Measurements from ENCODE around the gene MCAM. TPM values are rescaled to one million over a fixed set of nuclear protein-coding genes. Genes with fewer than 3 reads are reported as not detected.

Gene MCAM
- total RNA-seq, 2 experiments from 2014 or later, result 2.4 to 2.9 TPM

DNA sequence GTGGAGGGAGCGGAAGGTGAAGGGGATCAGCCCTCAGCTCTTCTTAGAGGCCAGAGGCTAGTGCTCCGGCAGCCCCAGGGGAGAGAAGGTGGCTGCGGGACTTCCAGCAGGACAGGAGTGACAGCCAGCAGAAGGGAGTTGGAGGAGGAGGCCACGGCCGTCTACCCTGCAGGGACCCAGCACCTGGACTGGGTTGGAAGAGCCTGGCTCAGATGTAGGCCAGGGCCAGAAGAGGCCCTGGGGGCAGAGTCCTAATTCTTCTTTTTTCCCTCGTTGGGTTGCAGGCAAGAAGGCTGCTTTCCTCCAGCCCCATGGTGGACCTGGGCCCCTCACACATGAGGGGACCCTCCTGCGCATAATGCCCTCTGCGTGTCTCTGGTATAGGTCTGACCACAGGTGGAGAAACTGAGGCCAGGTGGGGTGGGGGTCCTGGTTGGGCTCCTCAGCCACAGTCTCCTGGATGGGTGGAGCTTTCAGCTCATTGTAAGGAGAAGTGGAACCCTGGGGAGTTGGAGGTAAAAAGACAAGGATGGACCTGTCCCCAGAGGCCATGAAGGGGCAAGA, 2.3 kb upstream of the MCAM start:
- Mint-ChIP-seq H3K4me3 (peak overlapping the region; percentile 72), H3K9me3 (no peaks in the 10 kb centered on the region), H3K4me1 (peaks cover 22% of the 10 kb centered on the region), H3K27ac (peak overlapping the region; percentile 83), H3K36me3 (no peaks in the 10 kb centered on the region), H3K27me3 (peaks cover 21% of the 10 kb centered on the region)
- no peak for DNase-seq
- POLR2A ChIA-PET, result interaction anchor here (0.5 to 4.8 kb wide), 5 partner anchors 13 to 251 kb away, joined by 3 to 23 read pairs (median 3); partner anchors contain the start of genes CBL, HINFP and VPS11
- ATAC-seq (ENCODE audit: low read depth), result no peak

DNA sequence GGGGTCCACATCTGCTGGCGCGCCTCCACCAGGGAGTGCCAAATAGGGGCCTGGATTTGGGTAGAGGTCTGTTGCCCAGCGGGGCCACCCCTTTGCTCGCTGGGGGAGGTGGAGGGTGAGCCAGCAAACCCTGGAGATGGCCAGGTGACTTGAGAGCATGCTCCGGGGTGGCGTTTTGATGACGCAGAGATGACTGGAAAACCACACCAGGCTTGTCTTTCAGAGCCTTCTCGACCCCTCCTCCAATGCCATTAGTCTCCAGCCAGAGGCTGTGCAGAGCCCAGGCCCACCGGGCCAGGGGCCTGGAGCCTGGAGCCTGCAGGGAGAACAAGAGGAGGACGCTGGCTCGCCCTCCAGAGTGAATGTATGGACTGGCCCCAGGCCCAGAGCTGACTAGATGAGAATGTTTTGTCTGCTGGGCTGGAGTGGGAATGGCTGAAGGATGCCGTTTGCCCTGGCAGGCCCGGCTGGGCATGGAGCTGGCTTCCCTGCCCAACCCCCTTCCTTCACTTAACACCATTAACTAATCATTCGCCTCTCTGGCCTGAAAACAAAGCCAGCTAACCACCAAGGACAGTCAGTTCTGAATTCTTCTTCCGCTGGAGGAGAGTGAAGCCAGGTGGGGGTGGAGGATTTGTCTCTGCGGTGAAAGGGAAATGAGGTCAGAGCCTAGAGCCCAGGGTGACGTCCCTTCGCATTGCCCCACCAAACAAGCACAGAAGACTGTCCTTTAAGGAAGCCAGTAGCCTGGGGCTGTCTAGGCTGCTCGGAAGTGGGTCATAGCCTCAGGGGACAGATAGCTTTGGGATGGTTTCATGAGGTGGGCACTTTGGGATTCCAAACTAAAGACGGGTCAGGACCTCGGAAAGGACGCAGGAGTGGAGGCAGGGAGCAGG, 1.6 kb upstream of the MCAM start:
- peak overlapping the region; percentile 67 for H3K27ac Mint-ChIP-seq
- peaks cover 21% of the 10 kb centered on the region for H3K4me1 Mint-ChIP-seq
- ATAC-seq (ENCODE audit: low read depth) (peak; percentile 13), DNase-seq (no peak)
- no peaks in the 10 kb centered on the region for H3K36me3 Mint-ChIP-seq
- POLR2A ChIA-PET, result interaction anchor here (0.5 to 4.8 kb wide), 5 partner anchors 12 to 251 kb away, joined by 3 to 23 read pairs (median 3); partner anchors contain the start of genes CBL, HINFP and VPS11
- no peaks in the 10 kb centered on the region for H3K9me3 Mint-ChIP-seq
- peaks cover 21% of the 10 kb centered on the region for H3K27me3 Mint-ChIP-seq
- H3K4me3 Mint-ChIP-seq, result peak overlapping the region; percentile 72

DNA sequence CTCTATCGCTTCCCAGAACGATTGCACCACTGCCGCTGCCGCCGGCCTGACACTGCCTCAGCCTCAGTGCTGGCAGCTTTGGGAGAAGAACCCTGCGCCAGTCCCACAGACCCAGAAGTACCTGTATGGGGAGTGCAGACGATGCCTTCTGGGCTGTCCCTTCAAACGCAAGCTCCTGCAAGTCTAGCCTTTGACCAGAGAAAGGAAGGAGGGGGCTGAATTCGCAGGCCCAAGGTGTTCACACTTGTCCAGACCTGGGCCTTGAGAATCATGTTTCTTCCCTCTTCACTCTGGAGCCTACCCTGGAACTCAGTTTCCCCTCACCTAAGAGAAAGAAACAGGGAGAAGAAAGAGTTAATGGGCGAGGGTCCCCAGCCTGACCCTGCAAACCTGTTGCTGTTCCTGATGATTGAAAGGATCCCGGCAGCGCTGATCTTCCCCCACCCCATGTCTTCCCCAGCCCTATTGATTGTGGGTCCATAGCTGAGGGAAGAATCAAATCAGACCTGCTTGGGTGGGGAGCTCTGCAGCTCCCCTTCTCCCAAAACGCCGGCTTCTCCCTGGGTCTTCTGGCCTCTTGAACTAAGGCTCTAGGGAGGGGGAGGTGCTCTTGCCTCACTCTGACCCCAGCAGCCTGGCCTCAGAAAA, 786 bp upstream of the MCAM start:
- H3K4me3 Mint-ChIP-seq, result no peak overlapping the region
- no peak for DNase-seq
- H3K36me3 Mint-ChIP-seq, result no peaks in the 10 kb centered on the region
- POLR2A ChIA-PET, result interaction anchor here (4.8 kb wide), 1 partner anchor 11 kb away, joined by 23 read pairs; no protein-coding TSS in a partner anchor
- H3K27me3 Mint-ChIP-seq, result peaks cover 21% of the 10 kb centered on the region
- ATAC-seq (ENCODE audit: low read depth), result no peak
- no peaks in the 10 kb centered on the region for H3K9me3 Mint-ChIP-seq
- H3K27ac Mint-ChIP-seq, result no peak overlapping the region
- peaks cover 21% of the 10 kb centered on the region for H3K4me1 Mint-ChIP-seq

DNA sequence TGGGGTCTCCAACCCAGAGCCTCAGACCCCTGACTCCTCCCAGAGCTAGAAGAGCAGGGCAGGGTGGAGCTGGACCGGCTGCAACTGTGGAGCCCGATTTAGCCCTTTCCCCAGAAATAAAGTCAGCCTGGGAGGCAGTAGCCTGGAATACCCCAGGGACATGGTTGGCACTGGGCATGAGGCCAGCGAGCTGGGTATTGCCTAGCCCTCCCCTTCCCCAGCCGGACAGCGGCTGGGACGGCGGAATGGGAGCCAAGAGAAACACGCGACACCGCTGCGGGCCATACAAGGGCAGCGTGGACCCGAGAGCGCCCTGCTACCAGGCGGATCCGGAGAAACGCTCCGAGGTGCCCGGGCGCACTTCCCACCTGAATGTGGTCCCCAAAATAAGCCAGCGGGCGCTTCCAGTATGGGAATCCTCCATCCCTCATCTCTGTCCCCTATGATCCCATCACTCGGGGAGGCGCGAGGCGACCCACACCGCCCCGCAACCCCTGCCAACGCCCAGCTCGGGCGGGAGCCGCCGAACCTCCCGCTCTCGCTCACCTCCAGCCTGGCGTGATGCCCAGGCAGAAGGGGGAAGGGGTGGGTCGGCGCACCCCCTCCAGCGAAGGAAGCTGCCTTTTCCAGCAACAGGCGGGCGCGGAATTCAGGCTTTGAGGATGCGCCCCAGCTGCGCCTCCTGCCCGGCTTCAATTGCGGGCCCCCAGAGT, 758 bp downstream of the MCAM start:
- POLR2A ChIA-PET, result interaction anchor here (0.6 to 4.8 kb wide), 6 partner anchors 9 to 438 kb away, joined by 3 to 23 read pairs (median 4); partner anchors contain the start of genes CBL and RNF26

DNA sequence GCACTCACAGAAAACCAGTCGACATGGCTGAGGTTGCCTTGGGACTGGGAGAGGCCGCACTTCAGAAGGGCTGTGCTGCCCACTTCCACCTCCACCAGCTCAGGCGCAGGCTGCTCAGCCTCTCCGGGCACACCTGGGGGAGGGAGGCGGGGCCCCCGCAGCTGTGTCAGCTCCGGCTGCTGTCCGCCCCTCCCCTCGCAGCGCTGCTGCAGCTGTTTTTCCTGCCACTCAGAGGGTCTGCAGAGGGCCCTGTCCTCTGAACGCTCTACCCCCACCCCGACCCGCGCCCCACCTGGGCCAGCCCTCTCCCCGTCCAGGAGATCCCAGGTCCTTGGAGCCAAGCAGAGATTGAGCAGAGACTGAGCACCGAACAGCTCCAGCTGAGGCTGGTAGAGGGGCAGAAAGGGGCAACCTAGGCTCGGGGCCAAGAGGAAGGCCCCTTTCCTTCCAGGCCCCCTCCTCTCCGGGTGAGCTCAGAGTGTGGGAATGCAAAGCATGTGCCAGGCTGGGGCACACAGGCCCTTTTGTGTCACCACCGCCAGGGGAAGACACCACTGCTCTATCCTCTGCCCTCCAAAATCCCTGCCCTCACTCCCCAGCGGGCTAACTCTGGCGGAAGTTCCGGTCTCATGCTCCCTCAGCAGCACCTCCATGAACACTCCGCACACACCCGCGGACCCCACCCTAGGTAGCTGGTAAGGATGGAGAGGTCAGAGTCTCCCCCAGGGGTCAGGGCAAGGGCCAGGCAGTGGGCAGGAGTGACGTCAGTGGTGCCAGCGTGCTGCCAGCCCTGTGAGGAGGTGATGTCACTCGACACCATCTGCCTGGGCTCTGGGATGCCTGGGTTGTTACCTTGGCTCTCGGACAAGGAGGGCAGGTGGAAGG, 1.6 kb downstream of the MCAM start:
- peak; percentile 64 for DNase-seq
- Mint-ChIP-seq H3K9me3 (no peaks in the 10 kb centered on the region), H3K4me3 (peak overlapping the region; percentile 74), H3K27ac (peak overlapping the region; percentile 42), H3K4me1 (peaks cover 9% of the 10 kb centered on the region), H3K27me3 (peaks cover 21% of the 10 kb centered on the region), H3K36me3 (no peaks in the 10 kb centered on the region)
- POLR2A ChIA-PET, result interaction anchor here (0.8 to 4.8 kb wide), 3 partner anchors 9 to 23 kb away, joined by 3 to 23 read pairs (median 4); partner anchors contain the start of gene RNF26
- peak; percentile 59 for ATAC-seq (ENCODE audit: low read depth)

More for the DNA sequence above, 758 bp downstream of the MCAM start:
- ATAC-seq (ENCODE audit: low read depth) (no peak), DNase-seq (no peak)
- no peaks in the 10 kb centered on the region for H3K9me3 Mint-ChIP-seq
- peaks cover 9% of the 10 kb centered on the region for H3K4me1 Mint-ChIP-seq
- H3K36me3 Mint-ChIP-seq, result no peaks in the 10 kb centered on the region
- H3K27ac Mint-ChIP-seq, result no peak overlapping the region
- H3K4me3 Mint-ChIP-seq, result peak overlapping the region; percentile 74
- H3K27me3 Mint-ChIP-seq, result peaks cover 21% of the 10 kb centered on the region

DNA sequence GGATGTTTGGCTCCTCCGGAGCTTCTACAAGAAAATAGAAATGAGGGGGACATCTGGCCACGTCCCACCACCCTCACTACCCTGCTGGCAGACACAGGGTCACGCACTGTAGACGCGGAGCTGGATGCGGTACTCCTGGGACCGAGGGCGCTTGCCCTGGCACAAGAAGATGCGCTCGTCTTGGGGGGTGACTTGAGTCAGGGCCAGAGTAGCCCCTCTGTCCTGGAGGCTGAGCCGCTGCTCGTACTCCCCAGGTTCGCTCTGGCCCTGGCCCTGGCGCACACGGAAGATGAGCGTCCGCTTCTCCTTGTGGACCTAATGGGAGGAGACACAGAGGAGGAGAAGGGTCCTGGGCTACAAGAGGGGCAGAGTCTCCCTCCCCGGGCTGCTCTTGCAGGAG, 2.2 kb downstream of the MCAM start:
- Mint-ChIP-seq H3K4me3 (peak overlapping the region; percentile 74), H3K27me3 (peaks cover 20% of the 10 kb centered on the region), H3K4me1 (peaks cover 8% of the 10 kb centered on the region), H3K9me3 (no peaks in the 10 kb centered on the region), H3K36me3 (peaks cover under 1% of the 10 kb centered on the region), H3K27ac (no peak overlapping the region)
- POLR2A ChIA-PET, result interaction anchor here (1.2 to 4.8 kb wide), 2 partner anchors 8 to 19 kb away, joined by 4 to 23 read pairs; partner anchors contain the start of gene RNF26
- no peak for ATAC-seq (ENCODE audit: low read depth)
- no peak for DNase-seq

DNA sequence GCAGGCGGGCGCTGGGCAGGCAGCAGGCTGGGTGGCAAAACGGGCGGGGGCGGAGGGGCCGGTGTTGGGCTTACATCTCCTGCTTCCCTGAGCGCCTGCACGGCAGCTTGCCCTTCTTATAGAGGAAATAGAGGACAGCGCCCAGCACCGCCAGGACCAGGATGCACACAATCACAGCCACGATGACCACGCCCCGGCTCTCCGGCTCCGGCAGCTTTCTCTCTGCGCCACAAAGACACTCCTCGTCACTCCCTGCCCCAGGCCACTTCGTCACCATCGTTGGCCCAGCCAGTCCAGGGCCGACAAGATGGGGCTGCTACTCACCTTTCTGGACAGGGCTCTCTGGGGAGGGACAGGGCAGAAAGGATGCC, 6.3 kb downstream of the MCAM start:
- ATAC-seq (ENCODE audit: low read depth), result no peak
- peaks cover 2% of the 10 kb centered on the region for H3K36me3 Mint-ChIP-seq

DNA sequence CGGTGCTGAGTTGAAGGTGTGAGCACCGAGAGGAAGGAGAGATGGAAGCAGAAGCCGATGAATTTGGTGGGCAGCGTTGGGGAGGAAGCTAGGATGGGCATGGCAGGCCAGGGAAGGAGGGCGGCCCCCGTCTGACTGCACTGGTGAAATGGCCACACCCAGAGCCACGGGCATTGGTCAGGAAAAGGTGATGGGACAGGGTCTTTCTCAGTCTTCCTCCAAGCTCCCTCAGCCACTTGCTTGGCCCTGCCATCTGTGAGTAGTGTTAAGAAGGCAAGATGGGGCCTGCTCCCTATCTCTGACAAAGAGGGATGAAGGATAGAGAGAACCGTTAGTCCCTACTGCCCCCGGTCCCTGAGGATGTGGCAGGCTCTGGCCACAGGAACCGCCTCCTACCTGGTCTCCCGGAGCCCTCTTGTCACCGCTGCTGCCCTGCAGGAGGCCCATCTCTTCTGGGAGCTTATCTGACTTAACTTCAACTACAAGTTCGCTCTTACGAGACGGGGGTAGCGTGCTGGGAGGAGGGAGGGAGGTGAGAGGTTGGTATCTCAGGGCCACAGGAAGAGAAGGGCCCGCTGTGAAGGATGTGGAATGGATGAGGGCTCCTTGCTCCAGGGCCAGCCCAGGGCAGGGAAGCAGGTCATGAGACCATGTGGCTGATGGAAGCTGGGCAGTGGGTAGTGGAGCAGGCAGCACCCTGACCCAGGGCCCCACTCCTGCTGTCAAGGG, 6.8 kb downstream of the MCAM start:
- Mint-ChIP-seq H3K36me3 (peaks cover 5% of the 10 kb centered on the region), H3K27me3 (no peaks in the 10 kb centered on the region), H3K9me3 (no peaks in the 10 kb centered on the region), H3K4me3 (no peak overlapping the region), H3K4me1 (peaks cover 13% of the 10 kb centered on the region), H3K27ac (no peak overlapping the region)
- ATAC-seq (ENCODE audit: low read depth), result no peak
- POLR2A ChIA-PET, result interaction anchor here (1.0 to 3.0 kb wide), 2 partner anchors 11 to 104 kb away, joined by 3 to 12 read pairs; partner anchors contain the start of gene CBL
- DNase-seq, result no peak

More for the DNA sequence above, 6.3 kb downstream of the MCAM start:
- DNase-seq, result no peak
- POLR2A ChIA-PET, result interaction anchor here (3.0 kb wide), 1 partner anchor 11 kb away, joined by 12 read pairs; no protein-coding TSS in a partner anchor
- Mint-ChIP-seq H3K27ac (no peak overlapping the region), H3K27me3 (peaks cover 2% of the 10 kb centered on the region), H3K9me3 (no peaks in the 10 kb centered on the region), H3K4me1 (peaks cover 14% of the 10 kb centered on the region), H3K4me3 (no peak overlapping the region)

DNA sequence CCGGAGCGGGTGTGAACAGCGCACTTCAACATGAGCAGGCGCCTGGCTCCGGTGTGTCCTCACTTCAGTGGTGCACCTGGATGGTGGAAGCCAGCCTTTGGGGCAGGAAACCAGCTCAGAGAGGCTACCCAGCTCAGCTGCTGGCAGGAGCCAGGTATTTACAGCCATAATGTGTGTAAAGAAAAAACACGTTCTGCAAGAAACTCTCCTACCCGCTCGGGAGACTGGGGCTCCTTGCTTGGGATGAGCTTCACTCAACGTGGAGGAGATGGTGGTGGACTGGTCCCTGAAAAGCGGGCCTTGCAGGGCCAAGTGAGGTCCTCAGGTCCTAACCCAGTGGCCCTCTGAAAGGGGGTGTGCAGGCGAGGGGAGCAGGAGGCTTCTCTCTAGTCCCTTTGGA, 7.5 kb downstream of the MCAM start:
- POLR2A ChIA-PET, result interaction anchor here (1.0 to 3.0 kb wide), 2 partner anchors 12 to 104 kb away, joined by 3 to 12 read pairs; partner anchors contain the start of gene CBL
- no peaks in the 10 kb centered on the region for H3K9me3 Mint-ChIP-seq
- H3K27ac Mint-ChIP-seq, result peak overlapping the region; percentile 22
- peaks cover 14% of the 10 kb centered on the region for H3K4me1 Mint-ChIP-seq
- H3K4me3 Mint-ChIP-seq, result no peak overlapping the region
- ATAC-seq (ENCODE audit: low read depth), result no peak
- no peaks in the 10 kb centered on the region for H3K27me3 Mint-ChIP-seq
- no peak for DNase-seq
- peaks cover 6% of the 10 kb centered on the region for H3K36me3 Mint-ChIP-seq

DNA sequence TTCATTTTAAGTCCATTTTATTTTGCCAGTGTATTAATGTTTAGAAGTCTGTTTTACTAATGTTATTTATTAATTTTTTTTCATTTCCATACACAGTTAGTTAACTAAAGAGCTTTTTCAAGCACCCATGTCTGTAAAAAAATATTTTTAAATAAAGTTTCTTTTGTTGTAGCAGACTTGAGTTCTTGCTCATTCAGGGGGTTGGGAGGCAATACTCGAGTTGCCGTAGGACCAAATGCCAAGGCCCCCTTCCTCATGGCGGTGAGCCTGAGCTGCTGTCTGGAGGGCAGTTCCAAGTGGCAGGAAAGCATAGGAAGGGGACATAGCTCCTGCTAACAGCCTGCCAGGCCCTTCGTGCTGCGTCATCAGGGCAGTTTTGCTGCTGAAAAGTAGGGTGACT, 9.0 kb downstream of the MCAM start:
- H3K4me1 Mint-ChIP-seq, result peaks cover 14% of the 10 kb centered on the region
- POLR2A ChIA-PET, result interaction anchor here (0.8 to 3.4 kb wide), 3 partner anchors 9 to 13 kb away, joined by 3 to 23 read pairs (median 4); partner anchors contain the start of gene MCAM
- H3K9me3 Mint-ChIP-seq, result no peaks in the 10 kb centered on the region
- H3K27ac Mint-ChIP-seq, result no peak overlapping the region
- ATAC-seq (ENCODE audit: low read depth) (no peak), DNase-seq (no peak)
- H3K36me3 Mint-ChIP-seq, result peaks cover 17% of the 10 kb centered on the region
- no peak overlapping the region for H3K4me3 Mint-ChIP-seq
- H3K27me3 Mint-ChIP-seq, result no peaks in the 10 kb centered on the region

DNA sequence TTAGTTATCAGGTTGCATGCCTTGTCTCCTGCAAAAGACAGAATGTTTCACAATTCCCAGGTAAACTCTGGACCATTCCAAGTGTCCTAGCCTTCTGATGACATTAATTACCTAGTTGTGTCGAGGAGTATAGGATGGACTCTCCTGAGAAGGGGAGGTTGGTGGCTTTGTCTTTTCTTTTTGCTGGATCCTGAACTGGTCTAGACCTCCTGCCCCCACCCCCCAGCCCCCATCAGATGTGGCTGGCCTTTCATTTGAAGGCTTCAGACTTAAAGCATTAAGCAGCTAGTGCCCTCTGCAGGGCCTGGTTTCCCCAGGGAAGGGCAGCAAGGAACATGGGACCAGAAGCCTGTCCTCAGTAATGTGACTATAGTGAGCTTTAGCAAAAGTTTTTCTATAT, 9.7 kb downstream of the MCAM start:
- no peak for ATAC-seq (ENCODE audit: low read depth)
- H3K27ac Mint-ChIP-seq, result no peak overlapping the region
- POLR2A ChIA-PET, result interaction anchor here (0.8 to 3.4 kb wide), 3 partner anchors 10 to 101 kb away, joined by 3 to 23 read pairs (median 4); partner anchors contain the start of genes CBL and MCAM
- peaks cover 23% of the 10 kb centered on the region for H3K36me3 Mint-ChIP-seq
- no peaks in the 10 kb centered on the region for H3K9me3 Mint-ChIP-seq
- H3K4me1 Mint-ChIP-seq, result peaks cover 14% of the 10 kb centered on the region
- no peak overlapping the region for H3K4me3 Mint-ChIP-seq
- H3K27me3 Mint-ChIP-seq, result no peaks in the 10 kb centered on the region
- no peak for DNase-seq

Data from activated naive CD8-positive, alpha-beta T cell treated with anti-CD3 and anti-CD28 coated beads, Interleukin-2, amount 10 ng/mL, durations not matched to agents 7 days and 5 days (primary cell).